Astrocyte of the spinal cord (primary cell): ENCODE measurements around the gene CCDC144A.
"Not testable (repeated sequence)": the region's sequence is repeated elsewhere in the genome, so short reads cannot be mapped to it uniquely, and the experiment has no call there.

ENCODE experiments used
- DNase-seq: peaks from one replicate; pipeline ENCODE4 v3.0.0; 2011; ENCODE audit warnings: low read depth, low spot score
- H3K4me3 ChIP-seq: 2 replicates; pipeline ENCODE4 v1.5.1; 2011; ENCODE audit warnings: low read depth, mild to moderate bottlenecking, low read length, moderate library complexity
- in situ Hi-C: cut with HindIII; loops from 2 replicates; pipeline ENCODE4 v1.10.0; 2017; ENCODE audit warnings: low sequenced_read_pairs
- TF ChIP-seq, protein P1 (sequence below): IDR thresholded peaks from 2 replicates; pipeline ENCODE4 v1.5.1; 2012; ENCODE audit warnings: low read depth, mild to moderate bottlenecking, low read length, inconsistent platforms

The CCDC144A gene, protein sequence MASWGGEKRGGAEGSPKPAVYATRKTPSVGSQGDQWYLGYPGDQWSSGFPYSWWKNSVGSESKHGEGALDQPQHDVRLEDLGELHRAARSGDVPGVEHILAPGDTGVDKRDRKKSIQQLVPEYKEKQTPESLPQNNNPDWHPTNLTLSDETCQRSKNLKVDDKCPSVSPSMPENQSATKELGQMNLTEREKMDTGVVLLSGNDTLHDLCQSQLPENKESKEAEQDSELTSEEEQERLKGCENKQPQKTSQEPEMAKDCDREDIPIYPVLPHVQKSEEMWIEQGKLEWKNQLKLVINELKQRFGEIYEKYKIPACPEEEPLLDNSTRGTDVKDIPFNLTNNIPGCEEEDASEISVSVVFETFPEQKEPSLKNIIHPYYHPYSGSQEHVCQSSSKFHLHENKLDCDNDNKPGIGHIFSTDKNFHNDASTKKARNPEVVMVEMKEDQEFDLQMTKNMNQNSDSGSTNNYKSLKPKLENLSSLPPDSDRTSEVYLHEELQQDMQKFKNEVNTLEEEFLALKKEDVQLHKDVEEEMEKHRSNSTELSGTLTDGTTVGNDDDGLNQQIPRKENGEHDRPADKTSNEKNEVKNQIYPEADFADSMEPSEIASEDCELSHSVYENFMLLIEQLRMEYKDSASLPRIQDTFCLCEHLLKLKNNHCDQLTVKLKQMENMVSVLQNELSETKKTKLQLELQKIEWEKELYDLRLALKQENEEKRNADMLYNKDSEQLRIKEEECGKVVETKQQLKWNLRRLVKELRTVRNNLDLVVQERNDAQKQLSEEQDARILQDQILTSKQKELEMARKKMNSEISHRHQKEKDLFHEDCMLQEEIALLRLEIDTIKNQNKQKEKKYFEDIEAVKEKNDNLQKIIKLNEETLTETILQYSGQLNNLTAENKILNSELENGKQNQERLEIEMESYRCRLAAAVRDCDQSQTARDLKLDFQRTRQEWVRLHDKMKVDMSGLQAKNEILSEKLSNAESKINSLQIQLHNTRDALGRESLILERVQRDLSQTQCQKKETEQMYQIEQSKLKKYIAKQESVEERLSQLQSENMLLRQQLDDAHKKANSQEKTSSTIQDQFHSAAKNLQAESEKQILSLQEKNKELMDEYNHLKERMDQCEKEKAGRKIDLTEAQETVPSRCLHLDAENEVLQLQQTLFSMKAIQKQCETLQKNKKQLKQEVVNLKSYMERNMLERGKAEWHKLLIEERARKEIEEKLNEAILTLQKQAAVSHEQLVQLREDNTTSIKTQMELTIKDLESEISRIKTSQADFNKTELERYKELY (N-terminal part only)

GRCh38 chr17:16689731-16690281 lies at the start of gene CCDC144A:
Gene CCDC144A, plus strand, starts transcription at chr17:16690241. Its CDS starts 160 bp downstream, at chr17:16690401.
- in situ Hi-C loops, H3K4me3 ChIP-seq, DNase-seq: not testable (repeated sequence)
- TF ChIP-seq, protein P1, sequence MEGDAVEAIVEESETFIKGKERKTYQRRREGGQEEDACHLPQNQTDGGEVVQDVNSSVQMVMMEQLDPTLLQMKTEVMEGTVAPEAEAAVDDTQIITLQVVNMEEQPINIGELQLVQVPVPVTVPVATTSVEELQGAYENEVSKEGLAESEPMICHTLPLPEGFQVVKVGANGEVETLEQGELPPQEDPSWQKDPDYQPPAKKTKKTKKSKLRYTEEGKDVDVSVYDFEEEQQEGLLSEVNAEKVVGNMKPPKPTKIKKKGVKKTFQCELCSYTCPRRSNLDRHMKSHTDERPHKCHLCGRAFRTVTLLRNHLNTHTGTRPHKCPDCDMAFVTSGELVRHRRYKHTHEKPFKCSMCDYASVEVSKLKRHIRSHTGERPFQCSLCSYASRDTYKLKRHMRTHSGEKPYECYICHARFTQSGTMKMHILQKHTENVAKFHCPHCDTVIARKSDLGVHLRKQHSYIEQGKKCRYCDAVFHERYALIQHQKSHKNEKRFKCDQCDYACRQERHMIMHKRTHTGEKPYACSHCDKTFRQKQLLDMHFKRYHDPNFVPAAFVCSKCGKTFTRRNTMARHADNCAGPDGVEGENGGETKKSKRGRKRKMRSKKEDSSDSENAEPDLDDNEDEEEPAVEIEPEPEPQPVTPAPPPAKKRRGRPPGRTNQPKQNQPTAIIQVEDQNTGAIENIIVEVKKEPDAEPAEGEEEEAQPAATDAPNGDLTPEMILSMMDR: peak; percentile 38

DNA sequence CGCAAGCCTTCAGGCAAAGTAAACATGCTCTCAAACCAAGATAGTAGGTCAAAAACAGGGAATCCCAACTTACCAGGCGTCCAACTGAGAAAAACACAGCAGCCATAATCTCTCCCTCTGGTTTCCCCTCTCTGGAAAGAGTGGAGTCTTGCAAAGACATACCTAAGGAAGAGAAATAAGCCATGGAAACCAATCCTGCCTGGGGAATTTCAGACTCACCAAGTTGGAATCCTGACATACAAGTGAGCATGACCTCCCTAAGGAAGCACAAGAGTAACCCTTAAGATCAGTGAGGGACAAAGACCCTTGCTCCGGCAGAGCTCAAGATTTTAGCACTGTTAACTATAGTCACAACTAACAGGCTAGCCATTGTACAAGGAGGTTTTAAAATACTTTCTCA lies 40.5 kb upstream of the CCDC144A start:
- no peak for DNase-seq
- H3K4me3 ChIP-seq: no peak overlapping the region
- TF ChIP-seq, protein P1: no peak
- in situ Hi-C loops: no loop called here

DNA sequence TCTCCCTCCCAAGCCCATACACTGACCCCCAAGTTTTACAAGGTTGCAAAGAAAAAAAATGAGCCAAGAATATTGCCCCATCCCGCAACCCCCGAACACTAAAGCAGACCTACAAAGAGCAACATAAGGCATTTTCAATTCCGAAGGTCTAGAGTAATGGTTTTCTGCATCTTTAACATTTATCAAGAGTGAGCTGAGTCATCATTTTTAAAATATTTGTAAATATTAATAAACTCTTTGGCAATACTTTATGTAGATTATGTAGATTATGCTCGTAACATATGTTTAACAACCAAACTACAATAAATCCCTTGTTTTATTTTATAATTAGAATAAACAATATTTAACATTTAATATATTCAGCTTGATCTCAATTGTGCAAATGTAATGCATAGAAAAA lies 37.8 kb upstream of the CCDC144A start:
- TF ChIP-seq, protein P1: no peak
- H3K4me3 ChIP-seq: no peak overlapping the region
- in situ Hi-C loops: no loop called here
- DNase-seq: no peak

DNA sequence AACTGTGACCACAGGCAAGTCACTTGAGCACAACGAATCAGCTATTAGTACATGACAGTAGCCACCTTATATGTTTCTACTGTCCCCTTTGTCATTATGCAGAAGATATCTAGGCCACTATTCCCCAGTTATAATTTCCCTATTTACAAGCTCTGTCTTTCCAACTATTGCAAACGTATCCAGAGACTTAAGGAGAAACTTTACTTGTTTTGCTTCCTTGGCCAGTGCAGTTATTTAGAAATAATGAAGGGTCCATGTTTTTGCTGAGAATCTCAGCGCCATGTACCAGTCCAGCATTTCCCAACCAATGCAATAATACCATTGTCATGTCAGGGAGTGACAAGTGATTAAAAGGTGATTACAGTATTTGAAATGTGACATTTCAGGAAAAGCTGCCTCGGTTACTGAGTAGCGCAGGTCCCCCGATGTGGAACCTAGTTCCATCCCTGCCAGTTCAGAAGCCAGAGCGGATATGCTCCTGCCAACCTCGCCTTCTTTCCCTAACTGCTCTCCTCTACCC lies 37.1 kb upstream of the CCDC144A start:
- in situ Hi-C loops: no loop called here

DNA sequence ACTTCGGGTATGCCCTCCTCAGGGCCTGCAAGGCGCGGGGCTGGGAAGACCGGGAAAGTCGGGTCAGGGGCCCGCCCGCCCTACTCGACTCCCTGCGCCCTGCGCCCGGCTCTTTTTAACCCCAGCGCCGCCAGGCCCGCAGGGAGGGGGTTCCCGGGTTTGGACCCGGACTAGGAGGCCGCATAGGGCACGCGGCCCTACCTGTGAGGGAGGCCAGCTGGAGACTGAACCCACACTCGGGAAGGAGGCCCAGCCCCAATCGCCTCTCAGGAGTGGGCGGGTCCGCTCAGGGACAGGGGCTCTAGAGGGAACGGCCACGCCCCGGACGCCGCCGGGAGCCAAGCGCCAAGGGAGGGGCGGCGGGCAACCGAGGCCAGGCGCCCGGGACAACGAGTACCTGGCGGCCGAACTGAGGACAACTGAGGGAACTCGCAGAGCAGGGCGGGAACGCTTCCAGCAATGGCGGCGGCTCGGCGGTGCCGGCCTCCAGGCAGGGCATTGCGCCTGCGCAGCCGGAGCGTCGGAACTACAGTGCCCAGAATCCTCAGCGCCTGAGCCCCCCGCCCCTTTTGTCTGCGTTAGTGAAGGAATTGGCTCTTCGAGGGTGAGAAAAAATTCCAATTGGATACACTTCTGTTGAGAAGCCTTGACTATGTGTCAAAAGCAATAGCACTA lies 36.5 kb upstream of the CCDC144A start, which contains the start of gene ZNF624:
TSS of gene ZNF624 (minus strand) at position 484 of the 675 bp plus-strand sequence.
- TF ChIP-seq, protein P1: no peak
- DNase-seq: peak; percentile 91
- in situ Hi-C loops: no loop called here
- H3K4me3 ChIP-seq: peak within 1 kb of the TSS; percentile 80

More for the DNA sequence above, 37.1 kb upstream of the CCDC144A start:
- H3K4me3 ChIP-seq: peak overlapping the region; percentile 80
- TF ChIP-seq, protein P1: no peak
- DNase-seq: no peak
